ELR (cell line): Measurements from ENCODE around the gene FN3K.

Experiments
- DNase-seq: peaks from one replicate; pipeline ENCODE4 v3.0.0-alpha.2; 2015; ENCODE audit warnings: low read depth

The FN3K gene

GRCh38 chr17:82734987-82735866 is at the start of gene FN3K:
Gene FN3K (plus strand): TSS chr17:82735615. CDS start chr17:82735637, 22 bp downstream.
- DNase-seq = peak; percentile 74

DNA sequence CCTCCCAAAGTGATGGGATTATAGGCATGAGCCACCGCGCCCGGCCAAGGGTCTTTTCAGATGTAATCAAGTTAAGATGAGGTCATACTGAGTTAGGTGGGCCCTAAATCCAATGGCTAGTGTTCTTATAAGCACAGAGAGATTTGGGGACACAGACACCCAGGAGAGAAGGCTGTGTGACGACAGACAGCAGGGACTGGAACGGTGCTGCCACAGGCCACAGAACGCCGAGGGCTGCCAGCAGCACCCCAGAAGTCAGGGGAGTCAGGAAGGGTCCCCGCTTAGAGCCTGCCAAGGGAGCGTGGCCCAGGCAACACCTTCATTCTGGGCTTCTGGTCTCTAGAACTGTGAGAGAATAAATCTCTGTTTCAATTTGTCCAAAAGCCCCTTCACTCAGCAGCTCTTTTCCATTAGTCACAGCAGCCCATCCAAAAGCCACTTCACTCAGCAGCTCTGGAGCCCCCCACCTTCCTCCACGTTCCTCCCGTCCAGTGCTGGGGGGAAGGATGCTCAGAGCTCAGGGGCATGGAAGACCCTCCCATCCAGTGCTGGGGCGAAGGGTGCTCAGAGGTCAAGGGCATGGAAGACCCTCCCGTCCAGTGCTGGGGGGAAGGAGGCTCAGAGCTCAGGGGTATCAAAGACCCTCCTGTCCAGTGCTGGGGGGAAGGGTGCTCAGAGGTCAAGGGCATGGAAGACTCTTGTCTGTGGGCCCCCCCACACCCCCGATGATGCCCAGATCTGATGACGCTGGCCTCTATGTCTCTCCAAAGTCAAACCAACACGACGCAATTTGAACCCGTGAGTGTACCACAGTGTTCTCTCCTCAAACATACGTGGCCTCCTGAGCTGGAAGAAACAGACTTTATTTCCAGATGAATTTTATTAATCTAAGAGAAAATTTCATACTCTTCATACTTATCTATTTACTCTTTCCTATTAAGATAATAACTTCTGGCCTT is 48.8 kb upstream of the FN3K start:
- no peak for DNase-seq

- no peak for DNase-seq
These were observed 48.0 kb upstream of the FN3K start for GRCh38 chr17:82687375-82687861.

DNA sequence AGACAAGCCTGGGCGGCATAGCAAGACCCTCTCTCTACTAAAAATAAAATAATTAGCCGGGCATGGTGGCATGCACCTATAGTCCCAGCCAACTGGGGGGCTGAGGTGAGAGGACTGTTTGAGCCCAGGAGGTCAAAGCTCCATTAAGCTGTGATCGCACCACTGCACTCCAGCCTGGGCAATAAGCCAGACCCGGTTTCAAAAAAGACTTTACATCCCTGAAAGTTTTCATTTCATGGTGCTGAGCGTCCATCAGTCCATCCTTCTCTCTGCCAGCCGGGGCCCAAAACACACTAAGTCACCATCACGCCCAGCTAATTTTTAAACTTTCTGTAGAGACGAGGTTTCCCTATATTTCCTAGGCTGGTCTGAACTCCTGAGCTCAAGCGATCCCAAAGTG is 47.5 kb upstream of the FN3K start:
- no peak for DNase-seq

DNA sequence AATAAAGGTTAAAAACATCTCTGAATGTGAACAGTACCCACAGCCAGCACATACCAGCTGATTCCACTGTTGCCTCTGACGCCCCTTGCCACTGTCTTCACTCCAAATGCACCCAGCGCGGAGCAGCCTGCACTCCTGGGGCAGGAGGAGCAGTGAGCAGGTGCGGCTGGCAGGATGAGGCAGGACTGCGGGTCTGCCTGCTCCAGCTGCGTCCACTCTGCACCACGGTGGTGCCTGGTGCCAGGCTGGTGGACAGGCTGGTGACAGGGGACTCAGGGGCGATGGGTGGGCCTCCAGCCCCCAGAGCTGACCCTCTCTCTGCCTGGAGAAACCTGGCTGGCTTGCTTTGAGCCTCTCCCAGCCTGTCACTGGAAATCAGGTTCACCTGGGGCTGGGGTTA is 46.3 kb upstream of the FN3K start:
- DNase-seq = no peak

DNA sequence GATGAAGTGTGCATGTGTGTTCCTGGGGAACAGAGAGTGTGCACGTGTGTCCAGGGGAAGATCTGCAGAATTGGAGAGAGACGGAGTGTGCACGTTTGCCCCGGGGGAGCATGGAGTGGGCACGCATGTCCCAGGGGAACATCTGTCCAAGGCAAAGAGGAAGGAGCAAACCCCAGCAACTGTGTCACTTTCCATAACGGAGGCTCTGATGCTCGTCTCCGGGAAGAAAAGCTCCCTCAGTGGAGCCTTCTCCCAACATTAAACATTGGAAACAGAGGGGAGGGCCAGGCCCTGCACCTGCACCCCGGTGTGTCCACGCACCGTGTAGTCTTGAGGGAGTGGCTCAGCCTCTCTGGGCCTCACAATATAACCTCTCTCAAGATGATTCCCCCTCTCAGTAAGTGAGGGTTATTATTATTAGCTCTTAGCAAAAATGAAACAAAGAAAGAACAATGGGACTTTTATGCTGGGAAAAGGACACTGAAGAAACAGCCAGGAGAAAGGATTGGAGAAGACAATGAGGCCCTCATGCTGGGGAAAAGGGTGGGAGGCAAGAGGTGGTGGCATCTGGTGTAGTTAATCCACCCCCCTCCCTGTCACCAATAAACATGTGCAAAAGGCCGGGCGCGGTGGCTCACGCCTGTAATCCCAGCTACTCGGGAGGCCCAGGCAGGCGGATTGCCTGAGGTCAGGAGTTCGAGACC is 44.5 kb upstream of the FN3K start:
- no peak for DNase-seq

GRCh38 chr17:82691714-82692113 is 43.7 kb upstream of the FN3K start:
- no peak for DNase-seq

DNA sequence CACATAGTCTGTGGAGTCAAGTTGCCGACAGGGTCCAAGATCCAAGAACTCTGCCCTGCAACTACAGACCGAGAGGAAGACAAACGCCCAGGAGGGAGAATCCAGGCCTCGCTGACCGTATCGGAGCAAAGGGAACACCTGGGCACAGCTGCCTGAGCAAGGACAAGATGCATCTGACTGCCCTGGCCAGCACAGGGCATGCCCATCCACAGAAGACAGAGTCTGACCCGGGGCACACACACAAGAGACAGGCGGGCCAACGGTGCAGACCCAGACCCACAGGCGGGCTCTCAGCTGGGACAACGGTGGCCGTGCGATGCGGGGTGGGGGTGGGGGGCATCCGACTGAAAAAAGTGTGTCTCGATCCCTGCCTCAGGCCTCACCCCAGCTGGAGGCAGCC is 43.1 kb upstream of the FN3K start:
- no peak for DNase-seq

GRCh38 chr17:82693168-82693867 is 42.1 kb upstream of the FN3K start:
- DNase-seq = no peak

DNA sequence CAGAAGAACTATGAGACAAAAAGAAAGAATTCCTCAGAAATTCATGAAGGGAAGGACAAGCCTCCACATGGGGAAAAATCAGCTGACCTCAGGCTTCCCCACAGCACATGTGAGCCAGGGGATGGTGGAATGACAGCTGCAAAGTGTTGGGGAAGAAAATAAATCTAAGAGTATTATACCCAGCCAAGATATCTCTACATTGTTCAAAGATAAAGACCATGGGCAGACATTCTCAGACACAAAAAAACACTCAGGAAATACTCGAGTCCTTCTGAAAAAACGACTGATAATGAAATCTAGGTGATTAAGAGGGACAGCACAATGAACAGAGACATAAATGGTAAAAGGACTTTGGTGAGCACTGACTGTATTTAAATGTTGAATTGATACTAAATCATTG is 40.8 kb upstream of the FN3K start:
- no peak for DNase-seq

- DNase-seq = no peak
These were observed 39.2 kb upstream of the FN3K start for GRCh38 chr17:82696259-82696658.

GRCh38 chr17:82696916-82697807 is 38.3 kb upstream of the FN3K start:
- DNase-seq = no peak

DNA sequence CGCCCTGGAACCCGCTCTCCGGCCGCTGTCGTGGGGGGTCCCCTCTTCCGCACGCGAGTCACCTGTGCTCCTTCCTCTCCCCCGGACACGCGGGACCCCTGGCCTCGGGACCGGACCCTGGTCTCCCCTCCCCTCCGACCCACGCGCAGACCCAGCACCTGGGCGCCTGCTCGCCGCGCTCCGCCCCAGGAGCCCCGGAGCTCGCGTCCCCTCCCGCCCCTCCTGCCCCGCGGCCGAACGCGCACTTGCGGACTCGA is 37.7 kb upstream of the FN3K start:
- DNase-seq = no peak

DNA sequence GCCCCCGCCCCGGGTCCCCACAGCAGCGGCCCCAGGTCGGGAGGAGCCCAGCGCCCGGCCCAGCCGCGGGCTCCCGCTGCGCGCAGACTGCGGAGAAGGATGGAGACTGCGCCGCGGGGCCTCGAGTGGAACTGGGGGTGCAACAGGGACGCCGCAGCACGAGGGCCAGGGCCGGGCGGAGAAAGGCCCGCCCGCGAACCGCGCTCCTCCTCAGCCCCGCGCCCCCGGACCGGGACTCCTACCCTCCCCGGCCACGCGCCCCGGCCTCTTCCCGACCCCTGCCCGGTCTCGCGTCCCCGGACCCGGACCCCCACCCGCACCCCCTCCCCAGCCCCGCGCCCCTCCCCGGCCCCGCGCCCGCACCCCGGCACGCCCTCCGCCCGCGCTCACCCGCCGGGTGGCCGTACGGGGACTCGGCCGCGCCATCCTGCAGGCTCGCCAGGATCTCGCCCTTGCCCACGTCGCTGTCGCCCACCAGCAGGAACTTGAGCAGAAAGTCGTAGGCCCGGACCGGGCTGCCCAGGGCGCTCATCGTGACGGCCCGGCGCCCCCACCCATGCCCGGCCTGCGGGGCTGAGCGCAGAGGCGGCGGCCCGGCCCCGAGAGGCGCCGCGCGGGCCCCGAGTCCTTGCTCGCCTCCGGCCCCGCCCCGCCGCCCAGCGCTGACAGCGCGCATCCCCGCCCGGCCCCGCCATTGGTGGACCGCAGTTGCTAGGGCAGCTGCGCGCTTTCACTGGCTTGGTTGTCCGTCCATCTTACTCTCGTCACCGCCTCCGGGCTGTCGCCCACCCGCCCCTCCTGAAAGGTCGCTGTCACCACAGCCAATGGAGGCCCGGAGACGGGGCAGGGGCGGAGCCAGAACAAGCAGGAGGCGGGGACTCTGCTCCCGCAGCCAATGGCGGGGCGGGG is 37.1 kb upstream of the FN3K start, which contains the start of gene RAB40B:
TSS of gene RAB40B (minus strand) at position 634 of the 909 bp plus-strand sequence. CDS start at position 532, 102 bp downstream.
- DNase-seq = peak; percentile 99

DNA sequence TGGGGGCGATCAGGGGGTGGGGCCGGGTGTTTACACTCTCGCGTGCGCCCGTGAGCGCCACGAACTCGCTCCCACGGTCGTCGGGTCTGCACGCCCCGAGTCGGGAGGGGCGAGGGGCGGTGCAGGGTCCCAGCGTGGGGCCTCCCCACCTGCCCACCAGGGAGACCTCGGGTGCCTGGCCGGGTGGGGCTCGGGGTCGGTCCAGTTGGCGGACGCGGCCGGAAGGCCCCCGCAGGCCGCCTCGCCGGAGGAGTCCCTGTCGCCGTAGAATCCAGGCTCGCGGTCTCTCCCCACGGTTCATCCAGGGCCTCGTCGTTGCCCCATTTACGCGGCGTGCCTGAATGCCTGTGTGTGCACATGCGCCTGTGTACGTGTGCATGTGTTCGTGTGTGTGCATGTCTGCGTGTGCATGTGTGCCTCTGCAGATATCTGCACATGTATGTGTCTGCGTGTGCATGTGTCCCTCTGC is 36.4 kb upstream of the FN3K start:
- no peak for DNase-seq

GRCh38 chr17:82699551-82699950 is 35.9 kb upstream of the FN3K start:
- no peak for DNase-seq

DNA sequence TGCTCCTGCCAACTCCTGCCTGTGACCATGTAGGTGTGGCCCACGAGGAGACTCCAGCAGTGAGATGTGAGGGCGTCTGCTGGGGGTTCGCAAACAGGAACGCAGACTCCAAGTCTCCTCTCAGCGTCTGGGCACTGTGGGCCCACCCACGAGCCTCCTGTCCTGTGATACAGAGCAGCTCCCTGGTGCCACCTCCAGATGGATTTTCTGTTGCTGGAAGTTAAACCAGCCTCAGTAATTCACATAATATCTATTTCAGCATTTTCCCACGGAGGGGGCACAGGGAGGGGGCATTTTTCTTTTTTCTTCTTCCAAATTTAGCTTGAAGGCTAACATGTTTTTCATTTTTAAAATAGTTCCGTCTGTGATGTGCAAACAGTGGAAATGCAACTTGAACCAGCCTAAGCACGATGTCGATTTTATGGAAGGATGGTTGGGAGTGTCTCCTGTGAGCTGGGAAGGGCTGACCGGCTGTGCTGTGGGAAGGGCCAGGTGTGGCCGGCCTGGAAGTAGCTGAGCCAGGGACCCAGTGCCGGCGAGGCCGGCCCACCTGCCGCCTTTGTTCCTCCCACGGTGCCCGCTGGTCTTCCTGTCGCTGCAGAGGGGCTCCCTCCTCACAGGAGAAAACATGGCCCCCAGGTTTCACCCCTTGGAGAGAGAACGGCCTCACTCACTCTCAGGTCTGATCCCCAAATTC is 33.0 kb upstream of the FN3K start:
- DNase-seq = no peak

DNA sequence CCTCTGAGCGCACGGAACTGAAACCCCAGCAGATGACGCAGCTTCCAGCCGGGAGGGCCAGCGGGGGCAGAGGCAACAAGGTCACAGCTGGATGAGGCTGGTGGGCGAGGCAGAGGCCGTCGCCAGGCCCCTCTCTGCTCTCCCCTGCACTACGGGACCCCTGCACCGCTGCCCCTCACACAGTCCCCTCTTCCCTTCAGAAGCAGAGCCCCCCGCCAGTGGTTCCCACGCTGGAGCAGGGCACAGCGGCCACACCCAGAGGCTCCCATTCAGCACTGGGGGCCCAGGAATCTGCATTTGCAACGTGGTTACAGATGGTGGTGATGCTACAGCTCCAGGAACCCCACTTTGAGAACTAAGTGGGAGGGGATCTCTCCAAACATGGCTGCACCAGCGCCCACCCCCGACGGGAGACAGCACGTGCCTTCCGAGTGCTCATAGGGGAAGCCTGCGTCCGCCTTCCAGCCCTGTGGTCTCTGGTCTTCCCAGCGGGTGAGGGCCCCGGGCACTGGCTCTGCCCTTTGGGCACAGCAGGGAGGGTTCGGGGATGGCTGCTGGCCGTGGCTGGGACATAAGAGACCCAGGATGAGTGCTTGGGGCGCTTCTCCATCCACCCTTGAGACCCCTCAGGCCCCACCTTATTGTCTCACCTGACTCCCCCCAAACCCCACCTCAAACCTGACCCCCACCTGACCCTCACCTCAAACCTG is 32.2 kb upstream of the FN3K start:
- DNase-seq = no peak
